Panc1 (cell line): Measurements from ENCODE around the gene SH3TC1. TPM values are rescaled to one million over a fixed set of nuclear protein-coding genes. Genes with fewer than 3 reads are reported as not detected.

Experiments
- ATAC-seq: fragments of 200-7000 bp; cut with Tn5 transposase; 2 replicates; pipeline ENCODE4 v1.9.1; 2020; ENCODE audit warnings: mild to moderate bottlenecking, moderate library complexity
- BruUV-seq: library from RNA; stranded (reverse); fragments of 400-500 nt; replicated peaks from 2 replicates; lab custom pipeline; 2021; lab: Mats Ljungman, UMichigan
- CTCF ChIA-PET: fragments of 300-600 bp; sonication (Branson Sonifier 250); formaldehyde crosslinking; loops from one replicate; lab custom pipeline; 2022; ENCODE audit warnings: antibody characterized with exemption; lab: Charles Lee
- POLR2A ChIA-PET: fragments of 300-600 bp; sonication (Branson Sonifier 250); formaldehyde crosslinking; loops from one replicate; lab custom pipeline; 2022; ENCODE audit warnings: antibody characterized with exemption; lab: Charles Lee
- DNase-seq: peaks from one replicate; pipeline ENCODE4 v3.0.0-alpha.2; 2010; ENCODE audit warnings: low read depth, low spot score
- H3K27ac ChIP-seq: 2 replicates; pipeline ENCODE4 v1.5.1; 2011; ENCODE audit warnings: mild to moderate bottlenecking, low read length, inconsistent platforms
- H3K27me3 ChIP-seq: fragments of 200-500 bp; sonication (Bioruptor generic); 2 replicates; pipeline ENCODE4 v1.6.0; 2014; ENCODE audit warnings: low read length, inconsistent platforms; ENCODE audit not compliant: control insufficient read depth, insufficient read depth
- H3K36me3 ChIP-seq: fragments of 200-500 bp; sonication (Bioruptor generic); 2 replicates; pipeline ENCODE4 v1.5.1; 2014; ENCODE audit warnings: inconsistent platforms, mild to moderate bottlenecking, low read length, moderate library complexity; ENCODE audit not compliant: control insufficient read depth, insufficient read depth
- H3K4me1 ChIP-seq: 2 replicates; pipeline ENCODE4 v1.5.1; 2011; ENCODE audit warnings: inconsistent platforms, mild to moderate bottlenecking, low read length, moderate library complexity; ENCODE audit not compliant: control insufficient read depth, insufficient read depth
- H3K4me3 ChIP-seq, 2 experiments: 2 replicates each; pipeline ENCODE4 v1.5.1; 2011 to 2012; ENCODE audit warnings: low read depth in 2 of 2, low read length in 2 of 2, mild to moderate bottlenecking in 2 of 2, inconsistent platforms in 1 of 2, moderate library complexity in 1 of 2
- H3K9me3 ChIP-seq: fragments of 200-500 bp; sonication (Bioruptor generic); 2 replicates; pipeline ENCODE4 v1.5.1; 2014; ENCODE audit warnings: low read depth, mild to moderate bottlenecking, inconsistent platforms, low read length, moderate library complexity; ENCODE audit not compliant: control insufficient read depth, insufficient read depth
- CTCF ChIP-seq: fragments of 450-650 bp; IDR thresholded peaks from 2 replicates; pipeline ENCODE4 v1.5.1; 2017; ENCODE audit warnings: mild to moderate bottlenecking
- POLR2AphosphoS5 ChIP-seq: IDR thresholded peaks from 2 replicates; pipeline ENCODE4 v1.6.1; 2012; ENCODE audit warnings: mild to moderate bottlenecking, low read depth, low read length, moderate library complexity
- REST ChIP-seq, 2 experiments: IDR thresholded peaks; 2 replicates each; pipeline ENCODE4 v1.6.1; 2011 to 2012; ENCODE audit warnings: low read depth in 2 of 2, control low read depth in 1 of 2, low read length in 1 of 2, mild to moderate bottlenecking in 1 of 2, moderate library complexity in 1 of 2; ENCODE audit not compliant: insufficient read depth in 1 of 2
- SIN3A ChIP-seq: IDR thresholded peaks from 2 replicates; pipeline ENCODE4 v1.6.1; 2012; ENCODE audit warnings: low read depth, mild to moderate bottlenecking, low read length, moderate library complexity, borderline replicate concordance; ENCODE audit not compliant: insufficient read depth
- TCF7L2 ChIP-seq: IDR thresholded peaks from 2 replicates; pipeline ENCODE4 v1.6.1; 2011; ENCODE audit warnings: mild to moderate bottlenecking, low read depth, low read length, inconsistent platforms
- in situ Hi-C: cut with HindIII; loops from 2 replicates; pipeline ENCODE4 v1.10.0; 2016; ENCODE audit warnings: low sequenced_read_pairs, low pct_unique_long_range_greater_than_20kb
- intact Hi-C: fragments of 100-400 bp; cut with micrococcal nuclease; formaldehyde crosslinking; loops from one replicate; pipeline ENCODE4 v1.10.0; 2022; ENCODE audit not compliant: unreplicated experiment
- total RNA-seq: library from RNA; stranded (reverse); gene quantifications from one replicate; pipeline ENCODE4 v1.2.1, GENCODE V29; 2021; ENCODE audit not compliant: unreplicated experiment

The SH3TC1 gene
- total RNA-seq, 1 experiment from 2014 or later = 4.5 TPM

- Histone ChIP-seq H3K4me3 (no peak overlapping the region), H3K27ac (no peak overlapping the region), H3K27me3 (no peaks in the 10 kb centered on the region), H3K9me3 (no peaks in the 10 kb centered on the region), H3K4me1 (peaks cover 12% of the 10 kb centered on the region), H3K36me3 (no peaks in the 10 kb centered on the region)
- intact Hi-C loops = no loop called here
- in situ Hi-C loops = no loop called here
- no peak for DNase-seq
- BruUV-seq = no TSS peak
- ATAC-seq = no peak
- POLR2A ChIA-PET = no interaction called here
- TF ChIP-seq POLR2AphosphoS5 (no peak), TCF7L2 (no peak), SIN3A (no peak), REST (IDR thresholded peaks at IDR 0.05; ENCODE audit: insufficient read depth in 1 of 2, low read depth in 2 of 2, low read length in 1 of 2) (no peak), CTCF (no peak)
- CTCF ChIA-PET = interaction anchor here (0.6 kb wide), 1 partner anchor 25 kb away, joined by 4 read pairs; no protein-coding TSS in a partner anchor
Measured at GRCh38 chr4:8203052-8203401, 3.9 kb downstream of the SH3TC1 start.

- in situ Hi-C loops = no loop called here
- POLR2A ChIA-PET = no interaction called here
- Histone ChIP-seq H3K27ac (no peak overlapping the region), H3K9me3 (no peaks in the 10 kb centered on the region), H3K4me3 (no peak overlapping the region), H3K36me3 (no peaks in the 10 kb centered on the region), H3K27me3 (no peaks in the 10 kb centered on the region), H3K4me1 (peaks cover 9% of the 10 kb centered on the region)
- no peak for ATAC-seq
- BruUV-seq = no TSS peak
- CTCF ChIA-PET = no interaction called here
- no peak for TF ChIP-seq SIN3A
- intact Hi-C loops = no loop called here
- no peak for DNase-seq
Measured at GRCh38 chr4:8203817-8204216, 4.7 kb downstream of the SH3TC1 start.

- H3K27ac ChIP-seq = no peak overlapping the region
- intact Hi-C loops = no loop called here
Measured at GRCh38 chr4:8204576-8205227, 5.6 kb downstream of the SH3TC1 start.

More at GRCh38 chr4:8204576-8205227, 5.6 kb downstream of the SH3TC1 start:
- DNase-seq (no peak), ATAC-seq (no peak)
- CTCF ChIA-PET = interaction anchor here (1.5 kb wide), 1 partner anchor 11 kb away, joined by 3 read pairs; no protein-coding TSS in a partner anchor
- POLR2A ChIA-PET = interaction anchor here (0.6 kb wide), 1 partner anchor 142 kb away, joined by 3 read pairs; no protein-coding TSS in a partner anchor
- no peaks in the 10 kb centered on the region for H3K27me3 ChIP-seq
- in situ Hi-C loops = no loop called here
- H3K36me3 ChIP-seq = no peaks in the 10 kb centered on the region
- 0 out of 2 replicates have a peak, but pooled peaks cover 3% of the 10 kb centered on the region for H3K4me1 ChIP-seq
- H3K4me3 ChIP-seq = no peak overlapping the region
- no peak for TF ChIP-seq POLR2AphosphoS5
- no peak for TF ChIP-seq REST (IDR thresholded peaks at IDR 0.05; ENCODE audit: insufficient read depth in 1 of 2, low read depth in 2 of 2, low read length in 1 of 2)
- TF ChIP-seq SIN3A = no peak
- BruUV-seq = no TSS peak
- H3K9me3 ChIP-seq = no peaks in the 10 kb centered on the region
